Astrocyte (in vitro differentiated cells and primary cell): Measurements from ENCODE around the gene ANKRD40. TPM values are rescaled to one million over a fixed set of nuclear protein-coding genes. Genes with fewer than 3 reads are reported as not detected.

Source experiments
- DNase-seq: peaks from one replicate; pipeline ENCODE4 v3.0.0-alpha.2; 2010; ENCODE audit warnings: low read depth
- FAIRE-seq: peaks from 2 replicates; lab custom pipeline; 2011; peaks lifted over from hg19 to GRCh38; lab: Jason Lieb, UNC
- H2AFZ ChIP-seq: 2 replicates; pipeline ENCODE4 v1.6.0; 2012; ENCODE audit warnings: low read depth, low read length, inconsistent platforms
- H3K27ac ChIP-seq: 2 replicates; pipeline ENCODE4 v1.5.1; 2011; ENCODE audit warnings: low read depth, low read length, inconsistent platforms
- H3K27me3 ChIP-seq: 2 replicates; pipeline ENCODE4 v1.6.0; 2011; ENCODE audit warnings: low read length, inconsistent platforms; ENCODE audit not compliant: insufficient read depth
- H3K36me3 ChIP-seq: 2 replicates; pipeline ENCODE4 v1.5.1; 2011; ENCODE audit warnings: low read length, inconsistent platforms; ENCODE audit not compliant: insufficient read depth
- H3K4me1 ChIP-seq: 2 replicates; pipeline ENCODE4 v1.5.1; 2011; ENCODE audit warnings: low read length, inconsistent platforms; ENCODE audit not compliant: insufficient read depth
- H3K4me2 ChIP-seq: 2 replicates; pipeline ENCODE4 v1.6.0; 2012; ENCODE audit warnings: low read length, inconsistent platforms
- H3K4me3 ChIP-seq: 2 replicates; pipeline ENCODE4 v1.5.1; 2011; ENCODE audit warnings: low read depth, mild to moderate bottlenecking, low read length, inconsistent platforms; ENCODE audit not compliant: insufficient read depth
- H3K79me2 ChIP-seq: 2 replicates; pipeline ENCODE4 v1.6.0; 2012; ENCODE audit warnings: mild to moderate bottlenecking, low read length, inconsistent platforms; ENCODE audit not compliant: insufficient read depth
- H3K9ac ChIP-seq: 2 replicates; pipeline ENCODE4 v1.6.0; 2012; ENCODE audit warnings: mild to moderate bottlenecking, low read length, inconsistent platforms
- H3K9me3 ChIP-seq: 2 replicates; pipeline ENCODE4 v1.5.1; 2012; ENCODE audit warnings: low read depth, mild to moderate bottlenecking, low read length, inconsistent platforms; ENCODE audit not compliant: insufficient read depth
- H4K20me1 ChIP-seq: 2 replicates; pipeline ENCODE4 v1.6.0; 2012; ENCODE audit warnings: low read length, inconsistent platforms; ENCODE audit not compliant: insufficient read depth
- H3K27ac Mint-ChIP-seq: one replicate; pipeline ENCODE4 v1.8.0; 2021; ENCODE audit warnings: mild to moderate bottlenecking, mixed read lengths; ENCODE audit not compliant: unreplicated experiment
- H3K27me3 Mint-ChIP-seq: one replicate; pipeline ENCODE4 v1.8.0; 2021; ENCODE audit warnings: low read depth, mixed read lengths; ENCODE audit not compliant: unreplicated experiment
- H3K36me3 Mint-ChIP-seq: one replicate; pipeline ENCODE4 v1.8.0; 2021; ENCODE audit warnings: low read depth, mixed read lengths; ENCODE audit not compliant: unreplicated experiment
- H3K4me1 Mint-ChIP-seq: one replicate; pipeline ENCODE4 v1.8.0; 2021; ENCODE audit warnings: low read depth, mixed read lengths; ENCODE audit not compliant: unreplicated experiment
- H3K4me3 Mint-ChIP-seq: one replicate; pipeline ENCODE4 v1.8.0; 2021; ENCODE audit warnings: mild to moderate bottlenecking, moderate library complexity, mixed read lengths; ENCODE audit not compliant: unreplicated experiment
- H3K9me3 Mint-ChIP-seq: one replicate; pipeline ENCODE4 v1.8.0; 2021; ENCODE audit warnings: mild to moderate bottlenecking, mixed read lengths; ENCODE audit not compliant: unreplicated experiment
- CTCF ChIP-seq: IDR thresholded peaks from 2 replicates; pipeline ENCODE4 v1.5.1; 2011; ENCODE audit warnings: low read depth, mild to moderate bottlenecking, inconsistent platforms, low read length, moderate library complexity; ENCODE audit not compliant: insufficient read depth
- EZH2 ChIP-seq: IDR thresholded peaks from 2 replicates; pipeline ENCODE4 v1.6.1; 2012; ENCODE audit warnings: mild to moderate bottlenecking, low read length, inconsistent platforms; ENCODE audit not compliant: insufficient read depth
- total RNA-seq: library from RNA; stranded (reverse); gene quantifications from 2 replicates; pipeline ENCODE4 v1.2.1, GENCODE V29; 2021

The ANKRD40 gene
- total RNA-seq, 1 donor from 2014 or later: 38.3 TPM

- no peak for FAIRE-seq
- Mint-ChIP-seq H3K9me3 (no peaks in the 10 kb centered on the region), H3K4me1 (peaks cover 17% of the 10 kb centered on the region), H3K4me3 (no peak overlapping the region), H3K27ac (peak overlapping the region; percentile 53), H3K36me3 (no peaks in the 10 kb centered on the region), H3K27me3 (no peaks in the 10 kb centered on the region)
- no peaks in the 10 kb centered on the region for H3K36me3 ChIP-seq
- peaks cover 90% of the 10 kb centered on the region for H4K20me1 ChIP-seq
- peaks cover 98% of the 10 kb centered on the region for H3K79me2 ChIP-seq
- no peak for DNase-seq
- no peak overlapping the region for H3K4me2 ChIP-seq
- TF ChIP-seq EZH2 (no peak), CTCF (no peak)
- no peaks in the 10 kb centered on the region for H3K4me1 ChIP-seq
- no peaks in the 10 kb centered on the region for H3K9me3 ChIP-seq
- H3K27ac ChIP-seq: no peak overlapping the region
- no peak overlapping the region for H2AFZ ChIP-seq
- no peaks in the 10 kb centered on the region for H3K27me3 ChIP-seq
- H3K9ac ChIP-seq: no peak overlapping the region
- no peak overlapping the region for H3K4me3 ChIP-seq
Observed at GRCh38 chr17:50728881-50729765, 21.4 kb upstream of the ANKRD40 start.

GRCh38 chr17:50728112-50728429 is 20.4 kb upstream of the ANKRD40 start:
- H3K36me3 Mint-ChIP-seq: no peaks in the 10 kb centered on the region
- no peak overlapping the region for H3K4me3 ChIP-seq
- no peaks in the 10 kb centered on the region for H3K36me3 ChIP-seq
- DNase-seq (no peak), FAIRE-seq (no peak)
- peaks cover 98% of the 10 kb centered on the region for H4K20me1 ChIP-seq
- H3K9ac ChIP-seq: no peak overlapping the region
- no peaks in the 10 kb centered on the region for H3K4me1 ChIP-seq
- H3K4me2 ChIP-seq: no peak overlapping the region
- H3K27ac Mint-ChIP-seq: no peak overlapping the region
- H3K27me3 ChIP-seq: no peaks in the 10 kb centered on the region
- TF ChIP-seq EZH2 (no peak), CTCF (no peak)
- peaks cover 99% of the 10 kb centered on the region for H3K79me2 ChIP-seq
- no peaks in the 10 kb centered on the region for H3K27me3 Mint-ChIP-seq
- H3K4me1 Mint-ChIP-seq: peaks cover 23% of the 10 kb centered on the region
- H3K4me3 Mint-ChIP-seq: no peak overlapping the region
- no peaks in the 10 kb centered on the region for H3K9me3 Mint-ChIP-seq
- H3K27ac ChIP-seq: no peak overlapping the region
- no peak overlapping the region for H2AFZ ChIP-seq
- H3K9me3 ChIP-seq: no peaks in the 10 kb centered on the region
